Stimulated activated naive B cell treated with anti-CD40 and anti-IgM and Interleukin-4, amounts not matched to agents 10 μg/mL and 1 μg/mL and 100 μg/mL, for 72 hours (primary cell): Measurements from ENCODE around the gene ETFBKMT.
"Not testable (repeated sequence)": the region's sequence is repeated elsewhere in the genome, so short reads cannot be mapped to it uniquely, and the experiment has no call there.

ENCODE experiments used
- ATAC-seq, 2 donors: fragments of 150-1000 bp; cut with Tn5 transposase; replicated peaks; 2 replicates each; pipeline ENCODE4 v1.10.0; 2021; ENCODE audit warnings: moderate library complexity in 1 of 2
- DNase-seq: peaks from one replicate; pipeline ENCODE4 v3.0.0; 2021
- H3K27ac Mint-ChIP-seq: one replicate; pipeline ENCODE4 v1.8.0; 2022; ENCODE audit warnings: mild to moderate bottlenecking, mixed read lengths
- H3K27me3 Mint-ChIP-seq, 2 donors: one replicate each; pipeline ENCODE4 v1.8.0; 2022; ENCODE audit warnings: mixed read lengths in 2 of 2
- H3K36me3 Mint-ChIP-seq, 2 donors: one replicate each; pipeline ENCODE4 v1.8.0; 2022; ENCODE audit warnings: mixed read lengths in 2 of 2, mild to moderate bottlenecking in 1 of 2
- H3K4me1 Mint-ChIP-seq, 2 donors: one replicate each; pipeline ENCODE4 v1.8.0; 2022; ENCODE audit warnings: mixed read lengths in 2 of 2, mild to moderate bottlenecking in 1 of 2
- H3K4me3 Mint-ChIP-seq, 2 donors: one replicate each; pipeline ENCODE4 v1.8.0; 2022; ENCODE audit warnings: mild to moderate bottlenecking in 2 of 2, mixed read lengths in 2 of 2, moderate library complexity in 1 of 2
- H3K9me3 Mint-ChIP-seq, 2 donors: one replicate each; pipeline ENCODE4 v1.8.0; 2022; ENCODE audit warnings: mixed read lengths in 2 of 2, mild to moderate bottlenecking in 1 of 2

Gene ETFBKMT

GRCh38 chr12:31641509-31642090, 17.9 kb upstream of the ETFBKMT start:
- Mint-ChIP-seq H3K4me1 (peaks cover 8 to 21% of the 10 kb centered on the region in 2 donors), H3K27ac (no peak overlapping the region), H3K36me3 (no peaks in the 10 kb centered on the region), H3K27me3 (no peaks in the 10 kb centered on the region), H3K9me3 (no peaks in the 10 kb centered on the region), H3K4me3 (no peak overlapping the region)
- DNase-seq (no peak), ATAC-seq (no peak)

DNA sequence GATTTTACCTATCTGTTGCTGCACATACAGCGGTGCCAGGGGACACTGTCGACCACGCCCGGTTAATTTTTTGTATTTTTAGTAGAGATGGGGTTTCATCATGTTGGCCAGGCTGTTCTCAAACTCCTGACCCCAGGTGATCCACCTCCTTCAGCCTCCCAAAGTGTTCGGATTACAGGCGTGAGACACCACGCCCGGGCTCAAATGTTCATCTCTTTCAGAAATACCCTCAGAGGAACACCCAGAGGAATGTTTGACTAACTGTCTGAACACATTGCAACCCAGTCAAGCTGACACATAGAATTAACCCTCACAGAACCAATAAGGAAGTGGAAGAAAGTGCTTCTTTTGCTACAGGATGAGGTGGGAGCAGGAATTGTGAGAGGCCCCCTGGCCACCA, 15.0 kb upstream of the ETFBKMT start:
- DNase-seq (no peak), ATAC-seq (no peak)
- Mint-ChIP-seq H3K9me3 (no peaks in the 10 kb centered on the region), H3K4me3 (no peak overlapping the region), H3K27me3 (no peaks in the 10 kb centered on the region), H3K36me3 (no peaks in the 10 kb centered on the region), H3K27ac (no peak overlapping the region), H3K4me1 (peaks cover 12 to 22% of the 10 kb centered on the region in 2 donors)

GRCh38 chr12:31645924-31646323, 13.6 kb upstream of the ETFBKMT start:
- H3K4me3 Mint-ChIP-seq, result peak overlapping the region; percentile 25 to 39
- peaks cover 12 to 22% of the 10 kb centered on the region in 2 donors for H3K4me1 Mint-ChIP-seq
- H3K27ac Mint-ChIP-seq, result peak overlapping the region; percentile 80
- no peaks in the 10 kb centered on the region for H3K9me3 Mint-ChIP-seq
- DNase-seq (no peak), ATAC-seq (peak; percentile 60 to 71)
- no peaks in the 10 kb centered on the region for H3K27me3 Mint-ChIP-seq
- no peaks in the 10 kb centered on the region for H3K36me3 Mint-ChIP-seq

DNA sequence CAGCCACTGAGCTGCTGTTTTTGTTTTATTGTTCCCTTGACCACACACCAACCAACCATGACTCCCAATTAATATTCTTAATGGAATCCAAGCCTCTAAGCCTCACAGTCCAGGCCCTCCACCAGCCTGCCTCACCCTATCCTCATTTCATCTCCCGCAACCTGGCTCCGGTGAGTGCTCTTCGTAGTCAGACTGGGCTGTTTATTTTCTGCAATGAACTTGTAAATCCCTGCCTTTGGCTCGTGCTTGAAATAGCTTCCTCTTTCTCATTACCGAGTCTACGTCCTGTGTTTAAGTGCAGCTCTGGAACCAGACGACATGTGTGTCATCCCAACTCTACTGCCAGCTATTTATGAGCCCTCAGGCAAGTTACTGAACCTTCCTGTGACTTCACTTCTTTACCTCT, 12.4 kb upstream of the ETFBKMT start:
- DNase-seq (no peak), ATAC-seq (peak; percentile 46 to 73)
- Mint-ChIP-seq H3K9me3 (no peaks in the 10 kb centered on the region), H3K27me3 (no peaks in the 10 kb centered on the region), H3K36me3 (no peaks in the 10 kb centered on the region), H3K4me3 (peak overlapping the region in 1 of 2 donors; percentile 72), H3K27ac (peak overlapping the region; percentile 0), H3K4me1 (peaks cover 12 to 22% of the 10 kb centered on the region in 2 donors)

GRCh38 chr12:31650918-31651317, 8.6 kb upstream of the ETFBKMT start:
- Mint-ChIP-seq H3K4me1 (peaks cover 17 to 34% of the 10 kb centered on the region in 2 donors), H3K4me3 (no peak overlapping the region), H3K27ac (no peak overlapping the region), H3K36me3 (no peaks in the 10 kb centered on the region), H3K27me3 (no peaks in the 10 kb centered on the region), H3K9me3 (no peaks in the 10 kb centered on the region)
- ATAC-seq (no peak), DNase-seq (no peak)

DNA sequence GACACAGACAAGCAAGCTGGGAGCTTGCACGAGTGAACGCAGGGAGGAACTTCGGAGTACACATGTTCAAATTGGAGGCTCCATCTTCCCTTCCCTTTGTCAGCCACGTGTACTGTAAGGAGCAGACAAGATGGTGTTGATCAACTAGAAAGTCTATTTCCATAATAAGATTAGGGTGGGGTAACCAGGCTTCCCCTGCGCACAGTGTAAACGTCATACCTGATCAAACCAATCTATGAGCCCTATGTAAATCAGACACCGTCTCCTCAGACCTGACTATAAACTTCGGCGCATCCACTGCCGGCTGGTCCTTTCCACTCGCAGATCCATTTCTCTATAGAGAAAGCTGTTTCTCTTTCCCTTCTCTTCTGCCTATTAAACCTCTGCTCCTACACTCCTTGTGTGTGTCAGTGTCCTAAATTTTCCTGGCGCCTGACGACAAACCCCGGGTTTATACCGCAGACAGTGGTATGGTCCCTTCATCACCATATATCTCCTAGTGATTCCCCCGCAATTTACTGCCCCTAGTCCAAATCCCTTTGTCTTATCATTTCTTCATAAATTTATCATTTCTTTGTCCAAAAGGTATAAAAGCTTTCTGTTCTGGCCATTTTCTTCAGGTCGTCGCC, 7.5 kb upstream of the ETFBKMT start:
- Mint-ChIP-seq H3K27ac (no peak overlapping the region), H3K9me3 (no peaks in the 10 kb centered on the region)

DNA sequence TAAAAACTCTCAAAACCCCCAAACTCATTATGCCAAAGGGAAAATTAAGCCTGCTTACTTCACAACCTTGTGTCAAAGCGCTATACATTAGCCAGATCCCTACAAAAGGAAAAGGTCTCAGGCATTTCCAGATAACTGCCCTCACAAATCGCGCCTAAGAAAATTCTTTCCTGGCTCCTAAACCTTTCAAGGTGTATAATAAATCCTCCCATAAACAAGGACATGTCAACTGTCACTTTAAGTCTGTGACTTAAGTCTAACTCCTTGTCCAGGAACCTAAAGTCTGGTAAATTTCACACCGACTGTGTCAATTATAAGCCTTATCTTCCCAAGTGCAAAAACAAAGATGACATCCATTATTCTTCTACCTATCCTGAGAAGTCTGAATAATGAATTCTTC, 4.3 kb upstream of the ETFBKMT start:
- Mint-ChIP-seq H3K9me3 (no peaks in the 10 kb centered on the region), H3K36me3 (no peaks in the 10 kb centered on the region), H3K4me1 (peaks cover 10 to 22% of the 10 kb centered on the region in 2 donors), H3K27ac (no peak overlapping the region), H3K27me3 (no peaks in the 10 kb centered on the region), H3K4me3 (no peak overlapping the region)
- ATAC-seq, result no peak
- no peak for DNase-seq

More for the DNA sequence above, 7.5 kb upstream of the ETFBKMT start:
- Mint-ChIP-seq H3K36me3 (no peaks in the 10 kb centered on the region), H3K4me3 (no peak overlapping the region), H3K4me1 (peaks cover 11 to 23% of the 10 kb centered on the region in 2 donors), H3K27me3 (no peaks in the 10 kb centered on the region)
- DNase-seq (no peak), ATAC-seq (no peak)

- Mint-ChIP-seq H3K4me3 (no peak overlapping the region), H3K27ac (no peak overlapping the region), H3K36me3 (no peaks in the 10 kb centered on the region), H3K9me3 (no peaks in the 10 kb centered on the region), H3K27me3 (no peaks in the 10 kb centered on the region), H3K4me1 (peaks cover 10 to 22% of the 10 kb centered on the region in 2 donors)
- DNase-seq, result no peak
- ATAC-seq, result no peak
Observed at GRCh38 chr12:31655792-31656191, 3.7 kb upstream of the ETFBKMT start.

GRCh38 chr12:31658471-31659086, 909 bp upstream of the ETFBKMT start:
- peaks cover 10 to 19% of the 10 kb centered on the region in 2 donors for H3K4me1 Mint-ChIP-seq
- H3K9me3 Mint-ChIP-seq, result peaks cover 0 to 1% of the 10 kb centered on the region in 2 donors
- H3K4me3 Mint-ChIP-seq, result peak overlapping the region; percentile 88 to 91
- no peak for DNase-seq
- H3K27me3 Mint-ChIP-seq, result no peaks in the 10 kb centered on the region
- H3K36me3 Mint-ChIP-seq, result peaks cover 0 to 4% of the 10 kb centered on the region in 2 donors
- peak overlapping the region; percentile 89 for H3K27ac Mint-ChIP-seq
- ATAC-seq, result peak; percentile 13 to 21

DNA sequence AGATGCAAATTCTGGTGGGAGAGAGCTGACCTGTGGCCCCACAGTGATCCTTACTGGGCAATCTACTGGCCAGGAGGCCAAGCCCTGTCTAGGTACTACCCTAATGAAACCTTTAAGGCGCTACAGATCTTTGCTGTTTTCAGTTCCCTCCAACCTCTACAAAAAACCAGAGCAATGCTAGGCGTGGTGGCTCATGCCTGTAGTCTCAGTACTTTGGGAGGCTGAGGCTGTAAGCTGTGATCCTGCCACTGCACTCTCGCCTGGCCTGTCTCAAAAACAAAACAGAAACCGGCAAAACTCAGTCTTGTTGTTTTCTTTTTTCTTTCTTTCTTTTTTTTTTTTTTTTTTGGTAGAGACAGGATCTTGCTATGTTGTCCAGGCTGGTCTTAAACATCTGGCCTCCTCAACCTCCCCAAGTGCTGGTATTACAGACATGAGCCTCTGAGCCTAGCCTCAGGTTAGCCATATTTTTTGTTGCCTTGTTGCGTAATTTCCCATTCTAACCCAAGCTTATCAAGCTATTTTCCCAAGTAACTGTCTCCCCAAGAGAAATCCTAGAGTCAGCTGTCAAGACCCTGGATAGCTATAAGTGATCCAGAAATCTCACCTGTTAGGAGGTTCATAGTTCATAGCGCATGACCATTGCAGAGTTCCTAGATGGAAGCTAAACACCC, 2.8 kb downstream of the ETFBKMT start:
- ATAC-seq (peak in 1 of 2 donors; percentile 6), DNase-seq (no peak)
- H3K27me3 Mint-ChIP-seq, result no peaks in the 10 kb centered on the region
- H3K27ac Mint-ChIP-seq, result peak overlapping the region; percentile 81
- H3K36me3 Mint-ChIP-seq, result peaks cover 0 to 4% of the 10 kb centered on the region in 2 donors
- peaks cover 0 to 5% of the 10 kb centered on the region in 2 donors for H3K9me3 Mint-ChIP-seq
- peaks cover 12 to 18% of the 10 kb centered on the region in 2 donors for H3K4me1 Mint-ChIP-seq
- no peak overlapping the region for H3K4me3 Mint-ChIP-seq

DNA sequence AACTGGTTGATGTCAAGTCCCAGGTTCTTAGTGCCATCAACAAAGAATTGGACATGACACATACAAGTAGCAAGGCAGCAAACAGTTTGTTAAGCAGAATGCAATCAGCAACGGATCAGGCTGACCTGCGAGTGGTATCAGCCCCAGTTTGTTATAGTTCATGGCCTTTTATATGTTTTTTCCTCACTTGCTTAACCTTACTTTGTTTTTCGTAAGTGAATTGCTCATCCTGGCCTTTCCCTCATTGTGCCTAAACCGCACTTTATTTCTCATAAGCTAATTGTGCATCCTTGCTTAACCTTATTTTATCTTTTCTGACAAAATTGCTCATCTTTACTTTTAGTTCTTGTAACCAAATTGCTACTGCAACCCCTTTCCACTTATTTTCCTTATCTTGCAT, 4.1 kb downstream of the ETFBKMT start:
- Mint-ChIP-seq H3K27me3 (no peaks in the 10 kb centered on the region), H3K27ac (no peak overlapping the region), H3K9me3 (peaks cover 0 to 5% of the 10 kb centered on the region in 2 donors), H3K4me3 (no peak overlapping the region), H3K4me1 (peaks cover 10 to 14% of the 10 kb centered on the region in 2 donors), H3K36me3 (peaks cover 0 to 4% of the 10 kb centered on the region in 2 donors)
- DNase-seq (no peak), ATAC-seq (no peak)

GRCh38 chr12:31664038-31664437, 4.5 kb downstream of the ETFBKMT start:
- ATAC-seq (no peak), DNase-seq (no peak)
- H3K4me3 Mint-ChIP-seq, result no peak overlapping the region
- H3K9me3 Mint-ChIP-seq, result peaks cover 3 to 5% of the 10 kb centered on the region in 2 donors
- H3K36me3 Mint-ChIP-seq, result peaks cover 3 to 8% of the 10 kb centered on the region in 2 donors
- H3K27me3 Mint-ChIP-seq, result no peaks in the 10 kb centered on the region
- no peak overlapping the region for H3K27ac Mint-ChIP-seq
- peaks cover 10 to 12% of the 10 kb centered on the region in 2 donors for H3K4me1 Mint-ChIP-seq

DNA sequence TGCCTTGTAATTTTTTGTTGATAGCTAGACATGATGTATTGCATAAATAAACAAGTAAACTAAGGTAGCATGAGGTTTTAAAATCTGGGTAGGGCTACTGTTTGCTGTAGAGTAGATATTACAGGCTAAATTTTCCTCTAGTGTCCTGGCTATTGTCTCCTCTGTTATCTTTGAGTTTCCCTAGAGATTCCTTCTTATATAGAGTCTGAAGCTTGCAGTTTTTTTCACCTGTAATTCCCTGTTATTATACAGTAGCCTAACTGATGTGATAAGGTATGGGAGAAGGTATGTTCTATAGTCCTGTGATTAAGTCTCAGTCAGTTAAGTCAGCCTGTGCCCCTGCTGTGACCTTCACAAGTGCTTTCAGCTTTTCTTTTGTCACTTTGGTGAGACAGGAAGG, 9.5 kb downstream of the ETFBKMT start:
- ATAC-seq (no peak), DNase-seq (no peak)
- peaks cover 0 to under 1% of the 10 kb centered on the region in 2 donors for H3K4me1 Mint-ChIP-seq
- H3K4me3 Mint-ChIP-seq, result no peak overlapping the region
- peaks cover 3 to 5% of the 10 kb centered on the region in 2 donors for H3K9me3 Mint-ChIP-seq
- H3K27me3 Mint-ChIP-seq, result no peaks in the 10 kb centered on the region
- no peak overlapping the region for H3K27ac Mint-ChIP-seq
- peaks cover 14 to 26% of the 10 kb centered on the region in 2 donors for H3K36me3 Mint-ChIP-seq

DNA sequence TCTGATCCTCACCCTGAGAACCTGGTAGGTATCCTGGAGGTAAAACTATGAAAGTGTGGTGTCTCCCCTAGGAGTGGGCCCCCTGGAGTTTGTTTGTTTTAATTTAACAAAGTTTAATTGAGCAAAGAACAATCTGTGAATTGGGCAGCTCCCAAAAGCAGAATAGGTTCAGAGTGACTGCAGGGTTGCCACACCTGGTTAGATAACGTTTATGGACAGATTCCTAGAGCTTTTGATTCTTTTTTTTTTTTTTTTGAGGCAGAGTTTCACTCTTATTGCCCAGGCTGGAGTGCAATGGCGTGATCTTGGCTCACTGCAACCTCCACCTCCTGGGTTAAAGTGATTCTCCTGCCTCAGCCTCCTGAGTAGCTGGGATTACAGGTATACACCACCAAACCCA, 10.1 kb downstream of the ETFBKMT start:
- H3K4me1 Mint-ChIP-seq, H3K9me3 Mint-ChIP-seq, H3K27me3 Mint-ChIP-seq, H3K4me3 Mint-ChIP-seq, H3K27ac Mint-ChIP-seq, ATAC-seq, DNase-seq: not testable (repeated sequence)
- peaks cover 18 to 32% of the 10 kb centered on the region in 2 donors for H3K36me3 Mint-ChIP-seq
